BJ (cell line): ENCODE results near the gene C9orf57. TPM values are rescaled to one million over a fixed set of nuclear protein-coding genes. Genes with fewer than 3 reads are reported as not detected.
A peak's percentile ranks its signal among the peaks of the same experiment; 100 is the strongest.
"Not testable (repeated sequence)": the region's sequence is repeated elsewhere in the genome, so short reads cannot be mapped to it uniquely, and the experiment has no call there.

Experiments used
- CTCF ChIA-PET: fragments of 350-600 bp; formaldehyde crosslinking; extraction: SDS; loops from one replicate; lab custom pipeline; 2021; ENCODE audit warnings: antibody characterized with exemption, inconsistent platforms; lab: Yijun Ruan, JAX
- POLR2A ChIA-PET: fragments of 300-600 bp; sonication (Branson Sonifier 250); formaldehyde crosslinking; extraction: SDS; loops from one replicate; lab custom pipeline; 2021; ENCODE audit warnings: antibody characterized with exemption; lab: Charles Lee
- DNase-seq: peaks from one replicate; pipeline ENCODE4 v3.0.0-alpha.2; 2011; ENCODE audit warnings: low read depth
- H3K27me3 ChIP-seq: 2 replicates; pipeline ENCODE4 v1.6.0; 2011; ENCODE audit warnings: low read length; ENCODE audit not compliant: control insufficient read depth, insufficient read depth
- H3K36me3 ChIP-seq: 2 replicates; pipeline ENCODE4 v1.5.1; 2011; ENCODE audit warnings: low read length; ENCODE audit not compliant: control insufficient read depth, insufficient read depth
- H3K4me3 ChIP-seq: 2 replicates; pipeline ENCODE4 v1.5.1; 2011; ENCODE audit warnings: low read depth, mild to moderate bottlenecking, control low read depth, low read length
- CTCF ChIP-seq: IDR thresholded peaks from 2 replicates; pipeline ENCODE4 v1.5.1; 2011; ENCODE audit warnings: low read depth, mild to moderate bottlenecking, control low read depth, inconsistent platforms, low read length, moderate library complexity; ENCODE audit not compliant: insufficient read depth
- polyA plus RNA-seq: library from polyadenylated mRNA; depleted of rRNA; stranded (reverse); fragments of >200 nt; gene quantifications from 2 replicates; pipeline ENCODE4 v1.2.3, GENCODE V29; 2011

Gene C9orf57
- polyA plus RNA-seq, 1 experiment: not detected

GRCh38 chr9:72025906-72026305 lies 34.5 kb downstream of the C9orf57 start:
- no peak for DNase-seq
- POLR2A ChIA-PET: no interaction called here
- CTCF ChIA-PET: interaction anchor here (0.7 to 7.7 kb wide), 20 partner anchors 10 to 334 kb away, joined by 3 to 97 read pairs (median 6); partner anchors contain the start of genes ABHD17B and C9orf85
- no peaks in the 10 kb centered on the region for H3K27me3 ChIP-seq
- no peak for TF ChIP-seq CTCF
- H3K36me3 ChIP-seq: no peaks in the 10 kb centered on the region
- H3K4me3 ChIP-seq: no peak overlapping the region

GRCh38 chr9:72023596-72023995 lies 36.8 kb downstream of the C9orf57 start:
- Histone ChIP-seq H3K36me3 (no peaks in the 10 kb centered on the region), H3K4me3 (no peak overlapping the region), H3K27me3 (no peaks in the 10 kb centered on the region)
- TF ChIP-seq CTCF: no peak
- DNase-seq: no peak
- ChIA-PET CTCF (interaction anchor here (1.0 to 7.7 kb wide), 11 partner anchors 10 to 218 kb away, joined by 3 to 97 read pairs (median 6); partner anchors contain the start of genes ABHD17B and C9orf85), POLR2A (no interaction called here)

GRCh38 chr9:72022841-72023240 lies 37.6 kb downstream of the C9orf57 start:
- Histone ChIP-seq H3K27me3 (no peaks in the 10 kb centered on the region), H3K36me3 (no peaks in the 10 kb centered on the region), H3K4me3 (no peak overlapping the region)
- TF ChIP-seq CTCF: no peak
- peak; percentile 47 for DNase-seq
- ChIA-PET POLR2A (no interaction called here), CTCF (interaction anchor here (1.0 to 7.7 kb wide), 6 partner anchors 13 to 217 kb away, joined by 3 to 97 read pairs (median 6); no protein-coding TSS in a partner anchor)

- Histone ChIP-seq H3K36me3 (no peaks in the 10 kb centered on the region), H3K27me3 (no peaks in the 10 kb centered on the region), H3K4me3 (no peak overlapping the region)
- no peak for DNase-seq
- POLR2A ChIA-PET: no interaction called here
- CTCF ChIA-PET: interaction anchor here (0.8 kb wide), 2 partner anchors 11 to 203 kb away, joined by 3 read pairs; no protein-coding TSS in a partner anchor
- TF ChIP-seq CTCF: no peak
Observed at GRCh38 chr9:72013292-72013760, 47.1 kb downstream of the C9orf57 start.

GRCh38 chr9:72012646-72013045 lies 47.8 kb downstream of the C9orf57 start:
- POLR2A ChIA-PET: no interaction called here
- CTCF ChIA-PET: interaction anchor here (0.8 to 1.2 kb wide), 2 partner anchors 11 to 13 kb away, joined by 3 read pairs; no protein-coding TSS in a partner anchor

GRCh38 chr9:72007726-72008125 lies 52.7 kb downstream of the C9orf57 start:
- H3K4me3 ChIP-seq, DNase-seq, H3K36me3 ChIP-seq, POLR2A ChIA-PET, H3K27me3 ChIP-seq: not testable (repeated sequence)
- CTCF ChIA-PET: interaction anchor here (2.7 kb wide), 1 partner anchor 17 kb away, joined by 11 read pairs; no protein-coding TSS in a partner anchor

More at GRCh38 chr9:72012646-72013045, 47.8 kb downstream of the C9orf57 start:
- Histone ChIP-seq H3K36me3 (no peaks in the 10 kb centered on the region), H3K4me3 (no peak overlapping the region), H3K27me3 (no peaks in the 10 kb centered on the region)
- no peak for TF ChIP-seq CTCF
- no peak for DNase-seq
